ENCODE measurements around the gene GGACT.

DNA sequence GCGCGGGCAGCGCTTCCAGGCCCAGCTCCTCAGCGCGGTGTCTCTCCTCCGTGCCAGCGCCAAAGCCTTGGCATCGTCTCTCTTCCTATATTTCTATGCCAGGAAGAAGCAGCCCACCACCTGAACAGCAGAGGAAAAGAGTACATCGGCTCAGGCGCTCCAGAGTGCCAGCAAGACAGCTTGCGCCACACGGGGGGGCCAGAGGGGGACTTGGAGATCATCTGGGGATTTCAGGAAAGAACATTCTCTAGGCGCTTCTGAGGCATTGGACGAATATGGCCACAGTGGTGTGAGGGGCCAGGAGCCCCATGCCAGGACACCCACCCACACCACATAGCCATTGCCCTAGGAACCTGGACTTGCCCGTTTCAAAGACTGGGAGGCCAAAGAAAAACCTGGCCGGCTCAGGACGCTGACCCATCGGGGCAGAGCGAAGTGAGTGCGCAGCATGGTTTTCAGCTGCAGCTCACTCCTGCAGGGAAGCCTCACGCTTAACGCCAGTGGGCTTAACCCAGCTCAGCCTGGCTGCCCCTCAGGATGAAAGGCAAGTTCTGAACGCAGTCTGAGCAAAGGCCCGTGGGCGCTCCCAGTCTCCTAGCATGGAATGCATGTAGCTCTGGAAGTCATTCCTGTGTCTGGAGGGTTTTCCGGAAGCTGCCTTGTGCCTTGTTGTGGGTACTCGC lies 62.1 kb downstream of the GGACT start:
- TF ChIP-seq, protein P1, sequence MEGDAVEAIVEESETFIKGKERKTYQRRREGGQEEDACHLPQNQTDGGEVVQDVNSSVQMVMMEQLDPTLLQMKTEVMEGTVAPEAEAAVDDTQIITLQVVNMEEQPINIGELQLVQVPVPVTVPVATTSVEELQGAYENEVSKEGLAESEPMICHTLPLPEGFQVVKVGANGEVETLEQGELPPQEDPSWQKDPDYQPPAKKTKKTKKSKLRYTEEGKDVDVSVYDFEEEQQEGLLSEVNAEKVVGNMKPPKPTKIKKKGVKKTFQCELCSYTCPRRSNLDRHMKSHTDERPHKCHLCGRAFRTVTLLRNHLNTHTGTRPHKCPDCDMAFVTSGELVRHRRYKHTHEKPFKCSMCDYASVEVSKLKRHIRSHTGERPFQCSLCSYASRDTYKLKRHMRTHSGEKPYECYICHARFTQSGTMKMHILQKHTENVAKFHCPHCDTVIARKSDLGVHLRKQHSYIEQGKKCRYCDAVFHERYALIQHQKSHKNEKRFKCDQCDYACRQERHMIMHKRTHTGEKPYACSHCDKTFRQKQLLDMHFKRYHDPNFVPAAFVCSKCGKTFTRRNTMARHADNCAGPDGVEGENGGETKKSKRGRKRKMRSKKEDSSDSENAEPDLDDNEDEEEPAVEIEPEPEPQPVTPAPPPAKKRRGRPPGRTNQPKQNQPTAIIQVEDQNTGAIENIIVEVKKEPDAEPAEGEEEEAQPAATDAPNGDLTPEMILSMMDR (IDR thresholded peaks at IDR 0.05; ENCODE audit: poor library complexity): no peak
- TF ChIP-seq EZH2 (IDR thresholded peaks at IDR 0.05; ENCODE audit: borderline replicate concordance): no peak
- no peak for TF ChIP-seq EZH2phosphoT487 (IDR thresholded peaks at IDR 0.05; ENCODE audit: low read depth, severe bottlenecking, unreplicated experiment)

Data from hepatocyte (in vitro differentiated cells).